Measurements from ENCODE around the gene RAB5A. TPM values are rescaled to one million over a fixed set of nuclear protein-coding genes. Genes with fewer than 3 reads are reported as not detected.

The RAB5A gene
- total and polyA plus RNA-seq, 2 of the 4 experiments (the other 2 are of a cell fraction): 33.3 to 46.4 TPM

- TF ChIP-seq, protein P1, sequence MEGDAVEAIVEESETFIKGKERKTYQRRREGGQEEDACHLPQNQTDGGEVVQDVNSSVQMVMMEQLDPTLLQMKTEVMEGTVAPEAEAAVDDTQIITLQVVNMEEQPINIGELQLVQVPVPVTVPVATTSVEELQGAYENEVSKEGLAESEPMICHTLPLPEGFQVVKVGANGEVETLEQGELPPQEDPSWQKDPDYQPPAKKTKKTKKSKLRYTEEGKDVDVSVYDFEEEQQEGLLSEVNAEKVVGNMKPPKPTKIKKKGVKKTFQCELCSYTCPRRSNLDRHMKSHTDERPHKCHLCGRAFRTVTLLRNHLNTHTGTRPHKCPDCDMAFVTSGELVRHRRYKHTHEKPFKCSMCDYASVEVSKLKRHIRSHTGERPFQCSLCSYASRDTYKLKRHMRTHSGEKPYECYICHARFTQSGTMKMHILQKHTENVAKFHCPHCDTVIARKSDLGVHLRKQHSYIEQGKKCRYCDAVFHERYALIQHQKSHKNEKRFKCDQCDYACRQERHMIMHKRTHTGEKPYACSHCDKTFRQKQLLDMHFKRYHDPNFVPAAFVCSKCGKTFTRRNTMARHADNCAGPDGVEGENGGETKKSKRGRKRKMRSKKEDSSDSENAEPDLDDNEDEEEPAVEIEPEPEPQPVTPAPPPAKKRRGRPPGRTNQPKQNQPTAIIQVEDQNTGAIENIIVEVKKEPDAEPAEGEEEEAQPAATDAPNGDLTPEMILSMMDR (conservative IDR thresholded peaks at IDR 0.05; ENCODE audit: low read depth, low read length): no peak
- TF ChIP-seq RCOR1 (IDR thresholded peaks at IDR 0.05; ENCODE audit: insufficient replicate concordance, low read length): peak; percentile 8
- TF ChIP-seq MXI1 (IDR thresholded peaks at IDR 0.05; ENCODE audit: borderline replicate concordance, low read depth, low read length): no peak
- no peak for TF ChIP-seq FOS (IDR thresholded peaks at IDR 0.05; ENCODE audit: low read depth, low read length)
Measured at GRCh38 chr3:19946832-19947548, at the start of gene RAB5A (continued).

Data from IMR-90 (cell line).